ENCODE measurements around the gene EVI2B. TPM values are rescaled to one million over a fixed set of nuclear protein-coding genes. Genes with fewer than 3 reads are reported as not detected.
"Not testable (repeated sequence)": the region's sequence is repeated elsewhere in the genome, so short reads cannot be mapped to it uniquely, and the experiment has no call there.

Gene EVI2B
- total and polyA plus RNA-seq, 12 donors, result 0.67 to 16.7 (median 7.6) TPM

DNA sequence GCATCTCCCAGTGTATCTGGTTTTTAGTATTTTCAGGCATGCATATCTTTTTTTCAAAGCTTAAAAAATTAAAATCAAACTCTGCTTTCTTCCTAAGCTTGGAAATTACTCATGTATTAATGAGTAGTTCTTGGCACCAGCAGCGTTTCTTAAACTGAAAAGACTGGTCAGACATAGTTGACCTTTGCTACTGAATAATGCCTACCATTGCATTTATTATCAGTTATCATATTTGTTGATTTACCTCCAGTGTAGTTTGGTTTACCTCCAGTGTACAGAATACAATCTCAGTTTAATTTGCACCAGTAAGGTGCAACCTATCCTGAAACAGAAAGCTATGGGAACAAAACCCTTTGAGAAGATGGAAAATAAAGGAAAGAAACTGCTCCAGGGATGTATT is 42.1 kb upstream of the EVI2B start:
- TF ChIP-seq CTCF (IDR thresholded peaks at IDR 0.05) (no peak), POLR2A (IDR thresholded peaks at IDR 0.05) (no peak)
- Histone ChIP-seq H3K27me3 (no peaks in the 10 kb centered on the region), H3K27ac (no peak overlapping the region), H3K4me3 (no peak overlapping the region), H3K9me3 (replicated peaks in 1 of 3) (peaks cover 0 to 1% (median 0%) of the 10 kb centered on the region in 3 donors), H3K4me1 (replicated peaks in 1 of 2) (no peaks in the 10 kb centered on the region), H3K36me3 (replicated peaks in 1 of 2) (peaks cover 0 to 27% of the 10 kb centered on the region in 2 donors)
- intact Hi-C loops (cut with DNase I), result no loop called here
- 41 to 62% (median 48%) methylated on average over 1 of the region's 1 CpG for WGBS, 4 donors
- DNase-seq, result no peak

- Histone ChIP-seq H3K27me3 (no peaks in the 10 kb centered on the region), H3K9me3 (replicated peaks in 1 of 3) (peaks cover 0 to 6% (median 0%) of the 10 kb centered on the region in 3 donors), H3K27ac (no peak overlapping the region), H3K4me1 (replicated peaks in 1 of 2) (no peaks in the 10 kb centered on the region), H3K36me3 (replicated peaks in 1 of 2) (peaks cover 0 to 30% of the 10 kb centered on the region in 2 donors), H3K4me3 (no peak overlapping the region)
- DNase-seq, result no peak
- TF ChIP-seq CTCF (IDR thresholded peaks at IDR 0.05), result no peak
- TF ChIP-seq POLR2A (IDR thresholded peaks at IDR 0.05), result no peak
- intact Hi-C loops (cut with DNase I), result no loop called here
These were observed 35.6 kb upstream of the EVI2B start for GRCh38 chr17:31349454-31349853.

- DNase-seq; H3K27me3 ChIP-seq; H3K4me3 ChIP-seq; H3K27ac ChIP-seq; H3K9me3 ChIP-seq (replicated peaks in 1 of 3); intact Hi-C loops (cut with DNase I); H3K4me1 ChIP-seq (replicated peaks in 1 of 2): not testable (repeated sequence)
- H3K36me3 ChIP-seq (replicated peaks in 1 of 2), result peaks cover 0 to 46% of the 10 kb centered on the region in 2 donors
- WGBS, 4 donors, result 87 to 99% (median 96%) methylated on average over 9 to 17 of the region's 34 CpGs
These were observed 31.4 kb upstream of the EVI2B start for GRCh38 chr17:31345191-31345747.

GRCh38 chr17:31339906-31340661 is 26.2 kb upstream of the EVI2B start:
- DNase-seq, result peak in 5 of 7 donors; percentile 27 to 59 (median 39)
- H3K27ac ChIP-seq, result peak overlapping the region in 2 of 5 donors; percentile 10 to 43
- no peaks in the 10 kb centered on the region for H3K27me3 ChIP-seq
- peaks cover 0 to 54% of the 10 kb centered on the region in 2 donors for H3K36me3 ChIP-seq (replicated peaks in 1 of 2)
- TF ChIP-seq CTCF (IDR thresholded peaks at IDR 0.05) (no peak), POLR2A (IDR thresholded peaks at IDR 0.05) (no peak)
- 58 to 77% (median 65%) methylated on average over 6 of the region's 6 CpGs for WGBS, 4 donors
- intact Hi-C loops (cut with DNase I), result no loop called here
- H3K4me3 ChIP-seq, result no peak overlapping the region
- H3K4me1 ChIP-seq (replicated peaks in 1 of 2), result peaks cover 0 to 14% of the 10 kb centered on the region in 2 donors
- H3K9me3 ChIP-seq (replicated peaks in 1 of 3), result no peaks in the 10 kb centered on the region

- H3K36me3 ChIP-seq (replicated peaks in 1 of 2), result peaks cover 0 to 8% of the 10 kb centered on the region in 2 donors
- no peaks in the 10 kb centered on the region for H3K4me1 ChIP-seq (replicated peaks in 1 of 2)
- no peaks in the 10 kb centered on the region for H3K9me3 ChIP-seq (replicated peaks in 1 of 3)
- DNase-seq, result no peak
- H3K27ac ChIP-seq, result no peak overlapping the region
- TF ChIP-seq POLR2A (IDR thresholded peaks at IDR 0.05) (no peak), CTCF (IDR thresholded peaks at IDR 0.05) (no peak)
- H3K4me3 ChIP-seq, result no peak overlapping the region
- no peaks in the 10 kb centered on the region for H3K27me3 ChIP-seq
- intact Hi-C loops (cut with DNase I), result no loop called here
These were observed 15.4 kb upstream of the EVI2B start for GRCh38 chr17:31329221-31329620.
